Hypothalamus (tissue), 51 donors: Measurements from ENCODE around the gene CDC14B.
"Not testable (repeated sequence)": the region's sequence is repeated elsewhere in the genome, so short reads cannot be mapped to it uniquely, and the experiment has no call there.

Experiments
- DNase-seq, 51 donors: peaks; one replicate each; lab custom pipeline; 2025; lab: John Stamatoyannopoulos, UW

Gene CDC14B

GRCh38 chr9:96554326-96554725 is 65.3 kb downstream of the CDC14B start:
- DNase-seq, result no peak

- no peak for DNase-seq
Observed at GRCh38 chr9:96553070-96553469, 66.6 kb downstream of the CDC14B start.

- DNase-seq, result no peak
Observed at GRCh38 chr9:96551403-96551802, 68.2 kb downstream of the CDC14B start.

DNA sequence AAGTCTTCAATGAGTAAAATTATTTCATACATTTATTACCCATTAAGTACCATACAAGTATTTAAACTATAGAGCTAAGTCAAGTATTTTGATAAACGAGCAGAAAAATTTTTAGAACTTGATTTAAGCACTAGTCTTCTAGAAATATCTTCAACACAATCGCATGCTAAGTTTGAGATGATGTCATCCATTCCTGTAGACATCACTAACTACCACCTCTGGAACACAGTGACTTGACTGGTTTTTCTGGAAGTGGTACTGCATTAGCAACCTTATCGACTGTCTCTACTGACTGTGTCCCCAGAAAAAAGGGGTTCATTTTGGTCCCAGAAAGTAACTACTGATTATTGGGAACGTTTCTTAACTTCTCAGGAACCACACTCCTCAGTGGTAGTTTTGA is 69.0 kb downstream of the CDC14B start:
- DNase-seq, result no peak

DNA sequence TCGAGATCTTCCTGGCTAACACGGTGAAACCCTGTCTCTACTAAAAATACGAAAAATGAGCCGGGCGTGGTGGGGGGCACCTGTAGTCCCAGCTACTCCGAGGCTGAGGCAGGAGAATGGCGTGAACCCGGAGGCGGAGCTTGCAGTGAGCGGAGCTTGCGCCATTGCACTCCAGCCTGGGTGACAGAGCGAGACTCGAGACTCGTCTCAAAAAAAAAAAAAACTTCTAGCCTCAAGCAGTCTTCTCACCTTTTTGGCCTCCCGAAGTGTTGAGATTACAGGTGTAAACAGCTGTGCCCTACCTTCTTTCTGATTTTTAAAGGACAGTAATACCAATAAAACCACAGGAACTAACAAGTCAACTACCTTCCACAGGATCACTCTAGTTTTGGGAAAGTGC is 76.5 kb downstream of the CDC14B start:
- not testable (repeated sequence) for DNase-seq

DNA sequence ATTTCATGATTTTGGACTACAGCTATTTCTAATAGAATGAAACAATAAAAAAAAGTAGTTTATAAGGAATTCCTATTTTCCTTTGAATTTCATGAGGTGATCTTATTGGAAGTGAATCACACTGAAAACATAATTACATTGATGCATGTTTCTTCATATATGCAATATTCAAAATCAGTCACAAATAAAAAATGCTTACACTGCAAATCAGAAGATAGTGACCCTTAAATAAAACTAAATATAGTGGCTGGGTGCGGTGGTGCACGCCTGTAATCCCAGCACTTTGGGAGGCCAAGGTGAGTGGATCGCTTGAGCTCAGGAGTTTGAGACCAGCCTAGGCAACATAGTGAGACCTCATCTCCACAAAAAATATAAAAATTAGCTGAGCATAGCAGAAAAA is 79.5 kb downstream of the CDC14B start:
- no peak for DNase-seq

DNA sequence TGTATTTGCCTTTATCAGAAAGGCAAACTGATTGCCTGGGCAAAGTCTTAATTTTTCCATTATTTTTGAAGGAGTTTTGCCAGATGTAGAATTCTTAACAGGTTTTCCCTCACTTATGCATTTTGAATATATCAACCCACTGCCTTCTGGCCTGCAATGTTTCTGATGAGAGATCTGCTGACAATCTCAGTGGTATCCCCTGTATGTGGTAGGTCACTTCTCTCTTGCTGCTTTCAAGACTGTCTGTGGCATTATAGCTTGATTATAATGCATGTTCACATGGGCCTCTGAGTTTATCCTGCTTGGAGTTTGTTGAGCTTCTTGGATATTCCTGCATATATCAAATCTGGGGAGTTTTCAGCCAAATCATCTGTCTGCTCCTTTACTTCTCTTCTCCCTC is 87.5 kb downstream of the CDC14B start:
- DNase-seq, result no peak

DNA sequence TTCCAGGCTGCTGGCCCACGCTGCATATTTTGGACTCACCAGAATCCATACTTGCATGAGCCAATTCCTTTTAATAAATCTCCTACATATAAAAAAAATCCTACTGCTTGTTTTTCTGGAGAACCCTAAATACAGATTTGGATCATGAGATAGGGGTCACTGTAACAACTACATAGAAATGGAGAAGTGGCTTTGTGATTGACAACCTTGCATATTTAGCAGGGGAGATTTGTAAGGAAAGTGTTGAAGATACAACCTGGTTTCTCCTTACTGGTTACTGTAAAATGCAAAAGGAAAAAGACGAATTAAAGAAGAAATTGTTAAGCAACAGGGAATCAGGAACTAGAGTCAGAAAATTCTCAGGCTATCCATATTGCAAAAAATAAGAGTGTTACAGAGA is 94.9 kb downstream of the CDC14B start:
- no peak for DNase-seq

DNA sequence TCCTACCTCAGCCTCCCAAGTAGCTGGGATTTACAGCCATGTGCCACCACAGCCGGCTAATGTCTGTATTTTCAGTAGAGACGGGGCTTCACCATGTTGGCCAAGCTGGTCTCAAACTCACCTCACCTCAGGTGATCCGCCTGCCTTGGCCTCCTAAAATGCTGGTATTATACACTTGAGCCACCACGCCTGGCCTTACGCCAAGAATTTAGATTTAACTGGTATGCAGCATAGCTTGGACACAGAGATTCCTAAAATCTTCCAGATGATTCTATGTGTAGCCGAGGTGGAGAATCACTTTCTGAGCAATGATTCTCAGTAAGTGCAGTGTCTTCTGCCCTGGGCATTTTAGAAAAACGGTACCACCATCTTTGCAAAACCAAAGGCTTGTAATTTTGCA is 95.6 kb downstream of the CDC14B start:
- DNase-seq, result no peak

- DNase-seq, result no peak
Observed at GRCh38 chr9:96523374-96523773, 96.3 kb downstream of the CDC14B start.

- DNase-seq, result no peak
Observed at GRCh38 chr9:96522366-96522765, 97.3 kb downstream of the CDC14B start.

GRCh38 chr9:96519787-96520186 is 99.9 kb downstream of the CDC14B start:
- no peak for DNase-seq

DNA sequence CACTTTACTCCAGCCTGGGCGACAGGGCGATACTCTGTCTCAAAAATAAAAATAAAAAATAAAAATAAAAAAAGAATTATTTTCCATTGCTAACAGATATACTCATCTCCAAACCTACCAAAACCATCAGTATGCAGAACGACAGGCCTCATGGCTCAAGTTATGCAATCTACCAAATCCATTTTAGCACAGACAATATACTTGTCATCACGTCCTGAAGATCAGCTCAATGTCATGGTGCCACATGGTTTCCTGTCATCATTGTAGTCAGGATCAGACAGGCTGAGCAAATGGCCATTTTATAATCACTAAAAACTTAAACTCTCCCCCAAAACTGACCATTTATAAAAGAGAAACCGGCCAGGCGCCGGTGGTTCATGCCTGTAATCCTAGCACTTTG is 100.5 kb downstream of the CDC14B start:
- no peak for DNase-seq

- no peak for DNase-seq
Observed at GRCh38 chr9:96515621-96516470, 103.8 kb downstream of the CDC14B start.

- no peak for DNase-seq
Observed at GRCh38 chr9:96514800-96515158, 104.9 kb downstream of the CDC14B start.

- DNase-seq, result no peak
Observed at GRCh38 chr9:96514108-96514799, 105.4 kb downstream of the CDC14B start.

- no peak for DNase-seq
Observed at GRCh38 chr9:96513622-96514021, 106.0 kb downstream of the CDC14B start.

DNA sequence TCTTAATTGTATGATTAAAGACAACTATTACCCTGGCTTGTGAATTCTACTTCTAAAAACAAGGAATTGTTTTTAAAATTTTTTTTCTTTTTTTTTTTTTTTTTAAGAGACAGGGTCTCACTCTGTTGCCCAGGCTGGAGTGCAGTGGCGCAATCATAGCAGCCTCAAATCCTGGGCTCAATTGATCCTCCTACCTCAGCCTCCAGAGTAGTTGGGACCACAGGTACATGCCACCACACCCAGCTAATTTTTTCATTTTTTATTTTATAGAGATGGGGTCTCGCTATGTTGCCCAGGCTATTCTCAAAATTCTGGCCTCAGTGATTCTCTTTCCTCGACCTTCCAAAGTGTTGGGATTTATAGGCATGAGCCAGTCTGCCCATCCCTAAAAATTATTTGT is 107.4 kb downstream of the CDC14B start:
- DNase-seq, result no peak

GRCh38 chr9:96510258-96510657 is 109.4 kb downstream of the CDC14B start:
- no peak for DNase-seq

DNA sequence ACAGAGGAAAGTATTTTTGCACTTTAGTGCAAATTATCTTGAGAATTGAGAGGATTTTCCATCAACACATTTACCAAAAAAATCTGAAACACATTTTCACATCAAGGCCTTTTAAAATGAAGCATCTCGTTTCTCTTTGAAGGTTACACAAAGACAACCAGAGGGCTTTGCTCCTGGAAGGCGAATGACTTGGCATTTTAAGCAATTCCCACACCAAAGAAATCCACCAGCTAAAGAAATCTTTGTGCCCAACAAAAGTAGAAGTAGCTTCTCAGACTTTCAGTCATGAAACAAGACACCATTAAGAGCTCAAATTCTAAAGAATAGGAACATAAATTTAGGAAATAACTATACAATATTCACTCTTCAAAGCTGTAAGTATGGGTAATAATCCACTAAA is 109.8 kb downstream of the CDC14B start:
- DNase-seq, result no peak

GRCh38 chr9:96509026-96509425 is 110.6 kb downstream of the CDC14B start:
- no peak for DNase-seq

DNA sequence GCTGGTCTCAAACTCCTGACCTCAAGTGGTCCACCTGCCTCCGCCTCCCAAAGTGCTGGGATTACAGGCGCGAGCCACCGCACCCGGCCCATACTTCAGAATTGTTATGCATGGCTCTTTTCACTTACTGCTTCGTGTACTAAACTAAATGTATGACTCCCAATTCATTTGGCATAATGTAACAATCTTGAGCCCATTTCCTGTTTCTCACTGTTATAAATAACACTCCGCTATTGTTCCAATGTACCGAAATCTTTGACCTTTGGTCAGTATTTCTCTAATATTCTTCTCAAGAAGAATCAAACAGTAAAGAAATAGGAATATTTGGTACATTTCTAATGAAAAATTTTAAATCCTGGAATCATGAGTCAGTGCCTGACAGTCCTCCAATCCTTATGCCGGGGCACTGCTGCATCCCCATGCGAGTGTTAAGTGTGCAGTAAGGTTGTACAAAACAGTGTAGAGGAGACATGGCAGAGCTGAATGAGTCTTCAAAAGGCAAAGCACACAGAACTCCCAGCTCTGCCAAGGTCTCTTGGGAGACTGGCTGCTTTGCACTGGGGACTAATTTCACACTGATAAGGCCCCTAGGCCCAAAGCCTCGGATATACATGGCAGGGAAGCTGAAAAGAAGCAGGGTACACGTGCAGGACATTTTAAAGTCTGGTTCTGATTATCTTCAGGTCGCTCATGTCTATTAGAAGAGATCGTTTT is 111.3 kb downstream of the CDC14B start:
- DNase-seq, result no peak
